GM18858 (cell line): ENCODE results near the gene GNG11.

Experiments
- ATAC-seq: cut with Tn5 transposase; IDR thresholded peaks from one replicate; pipeline ENCODE4 v1.9.1; 2021; ENCODE audit not compliant: unreplicated experiment

Gene GNG11

GRCh38 chr7:93921607-93922566, at the start of gene GNG11:
Gene GNG11, plus strand, starts transcription at chr7:93921735. Its CDS starts 403 bp downstream, at chr7:93922138.
- ATAC-seq = peak; percentile 72

- no peak for ATAC-seq
Observed at GRCh38 chr7:93873998-93874574, 47.4 kb upstream of the GNG11 start.

GRCh38 chr7:93877742-93878141, 43.8 kb upstream of the GNG11 start:
- ATAC-seq = no peak

GRCh38 chr7:93879356-93879755, 42.2 kb upstream of the GNG11 start:
- no peak for ATAC-seq

GRCh38 chr7:93882468-93882867, 39.1 kb upstream of the GNG11 start:
- ATAC-seq = no peak

GRCh38 chr7:93883078-93883916, 38.2 kb upstream of the GNG11 start:
- no peak for ATAC-seq

- no peak for ATAC-seq
Observed at GRCh38 chr7:93883917-93884345, 37.6 kb upstream of the GNG11 start.

GRCh38 chr7:93884541-93884940, 37.0 kb upstream of the GNG11 start:
- no peak for ATAC-seq

- ATAC-seq = no peak
Observed at GRCh38 chr7:93889261-93889660, 32.3 kb upstream of the GNG11 start.

GRCh38 chr7:93890041-93890463, 31.5 kb upstream of the GNG11 start:
- no peak for ATAC-seq

DNA sequence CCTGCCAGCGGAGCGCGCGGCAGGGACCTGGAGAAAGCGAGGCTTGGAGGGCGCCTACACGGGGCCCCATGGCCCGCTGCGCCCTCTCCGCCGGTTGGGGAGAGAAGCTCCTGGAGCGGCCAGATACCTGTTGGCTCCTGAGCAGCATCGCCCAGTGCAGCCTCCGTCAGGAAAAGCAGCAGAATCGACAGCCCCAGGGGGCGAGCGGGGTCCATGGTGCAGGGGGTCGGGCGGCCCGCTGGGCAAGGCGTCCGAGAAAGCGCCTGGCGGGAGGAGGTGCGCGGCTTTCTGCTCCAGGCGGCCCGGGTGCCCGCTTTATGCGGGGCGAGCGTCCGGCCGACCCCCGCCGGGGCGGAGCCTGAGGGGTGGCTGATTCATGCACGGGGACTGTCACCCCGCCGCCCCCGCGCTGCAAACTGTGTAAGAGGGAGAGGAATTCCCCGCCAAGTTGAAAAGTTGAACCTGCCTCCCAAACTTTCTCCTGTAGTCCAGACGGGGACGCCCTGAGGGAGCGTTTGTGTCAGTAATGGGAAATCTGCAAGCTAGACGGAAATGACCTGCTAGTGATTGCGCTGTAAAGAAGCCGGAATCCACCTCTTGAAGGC, 31.0 kb upstream of the GNG11 start, which contains the start of gene TFPI2:
Gene TFPI2, minus strand, starts transcription at position 290 of the 605 bp plus-strand sequence. Its CDS starts 75 bp downstream, at position 215.
- no peak for ATAC-seq

GRCh38 chr7:93894426-93894825, 27.1 kb upstream of the GNG11 start:
- ATAC-seq = no peak

GRCh38 chr7:93894966-93895640, 26.4 kb upstream of the GNG11 start:
- no peak for ATAC-seq

DNA sequence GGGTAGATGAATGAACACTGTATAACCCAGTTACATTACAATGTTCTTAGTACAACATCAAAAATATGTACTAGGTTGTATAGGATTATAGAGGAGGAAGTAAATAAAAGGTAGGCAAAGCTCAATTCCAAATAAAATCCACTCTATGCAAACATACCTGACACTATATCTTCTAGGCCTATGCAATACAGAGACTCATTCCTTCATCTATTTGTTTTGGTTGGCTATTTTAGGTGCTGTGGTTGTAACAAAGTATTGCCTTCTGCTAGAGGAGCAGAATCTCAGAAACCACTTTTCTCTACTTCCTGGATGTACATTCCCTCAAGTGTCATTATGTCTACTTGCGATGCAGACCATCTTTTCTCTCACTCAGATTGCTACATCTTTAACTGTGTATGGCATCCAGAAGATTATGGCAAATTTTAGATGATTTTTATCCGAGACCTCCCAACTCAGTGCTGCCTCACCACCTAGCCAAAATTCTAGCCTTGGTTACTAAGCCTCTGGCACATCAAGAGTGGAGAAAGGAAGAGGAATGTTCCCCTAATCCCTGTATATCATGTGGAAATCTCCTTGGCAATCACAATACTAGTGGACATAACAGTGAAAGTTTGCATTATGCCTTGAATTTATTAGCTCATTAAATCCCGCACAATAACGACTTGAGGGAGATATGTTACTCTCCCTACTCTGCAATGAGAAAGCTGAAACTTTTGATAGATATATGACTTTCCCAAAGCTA, 25.5 kb upstream of the GNG11 start:
- no peak for ATAC-seq

- no peak for ATAC-seq
Observed at GRCh38 chr7:93897680-93898079, 23.9 kb upstream of the GNG11 start.

DNA sequence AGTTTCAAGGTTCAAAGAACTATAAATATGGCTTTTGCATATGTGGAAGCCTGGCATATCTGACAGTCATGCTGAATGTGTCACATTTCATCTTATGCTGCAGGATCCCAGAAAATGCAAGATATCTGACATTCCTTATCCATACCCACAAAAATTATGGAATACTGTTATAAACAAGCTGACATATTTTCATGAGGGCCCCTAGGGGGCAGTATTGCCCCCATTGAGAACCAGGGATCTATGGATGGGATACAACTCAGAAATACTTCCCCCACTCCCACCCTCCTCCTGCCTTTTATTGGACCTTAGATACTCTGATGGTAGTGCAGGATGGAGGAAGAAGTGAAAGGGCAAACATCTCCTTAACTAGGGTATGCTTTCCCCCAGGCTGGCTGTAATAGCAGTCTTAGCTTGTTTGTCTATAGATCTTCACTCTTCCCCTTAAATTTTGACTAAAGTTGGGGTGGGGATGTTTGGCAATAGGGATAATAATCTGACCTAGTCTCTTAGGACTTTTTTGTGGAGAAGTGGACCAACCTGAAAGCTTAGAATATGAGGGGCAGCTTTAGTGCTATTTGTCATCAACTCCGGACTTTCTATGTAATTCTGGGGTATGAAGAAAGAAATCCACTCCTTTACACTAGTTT, 18.6 kb upstream of the GNG11 start:
- ATAC-seq = no peak

DNA sequence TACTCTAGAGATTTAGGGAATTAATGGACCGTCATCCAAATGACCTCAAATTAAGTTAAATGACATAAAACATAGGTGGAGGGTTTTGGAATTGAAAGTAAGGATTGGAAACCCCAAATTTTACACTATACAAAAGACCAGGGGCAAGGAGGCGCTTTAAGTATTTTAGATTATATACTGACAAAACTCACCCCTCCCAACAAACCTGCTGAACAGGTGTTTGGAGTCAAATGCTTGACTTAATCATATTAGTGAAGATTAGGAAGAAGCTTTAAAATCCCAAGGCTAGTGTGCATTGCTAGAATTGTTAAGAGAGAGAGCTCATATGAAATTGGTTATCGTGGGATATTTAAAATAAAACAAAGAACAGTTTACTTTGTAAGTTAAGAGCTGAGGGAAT, 15.3 kb upstream of the GNG11 start, which contains the start of gene GNGT1:
Gene GNGT1, plus strand, starts transcription at position 301 of the 400 bp plus-strand sequence. CDS start 180 bp downstream, outside the sequence.
- ATAC-seq = no peak

GRCh38 chr7:93910076-93910994, 11.2 kb upstream of the GNG11 start:
- ATAC-seq = no peak
